Liver (tissue), 9 donors: ENCODE results near the gene DSEL. TPM values are rescaled to one million over a fixed set of nuclear protein-coding genes. Genes with fewer than 3 reads are reported as not detected.
A peak's percentile ranks its signal among the peaks of the same experiment; 100 is the strongest.

Experiments used
- DNase-seq: peaks from one replicate; pipeline ENCODE4 v3.0.0-alpha.2; 2017; ENCODE audit warnings: low spot score
- H3K27ac ChIP-seq, 2 donors: one replicate each; pipeline ENCODE4 v1.7.0; 2013; ENCODE audit warnings: inconsistent platforms in 2 of 2, low read length in 2 of 2, control low read depth in 1 of 2, low read depth in 1 of 2, mild to moderate bottlenecking in 1 of 2
- H3K27me3 ChIP-seq, 4 donors: one replicate each; pipeline versions ENCODE4 v1.6.1 to v1.7.0; 2013; ENCODE audit warnings: low read length in 3 of 4, inconsistent platforms in 1 of 4, mild to moderate bottlenecking in 1 of 4, moderate library complexity in 1 of 4; ENCODE audit not compliant: control insufficient read depth in 4 of 4, insufficient read depth in 4 of 4
- H3K36me3 ChIP-seq, 4 donors: one replicate each; pipeline versions ENCODE4 v1.6.1 to v1.7.0; 2013; ENCODE audit warnings: low read length in 3 of 4, mild to moderate bottlenecking in 3 of 4, low read depth in 1 of 4, moderate library complexity in 1 of 4; ENCODE audit not compliant: control insufficient read depth in 4 of 4, insufficient read depth in 3 of 4
- H3K4me1 ChIP-seq, 4 donors: one replicate each; pipeline versions ENCODE4 v1.6.1 to v1.7.0; 2013; ENCODE audit warnings: low read length in 3 of 4, mild to moderate bottlenecking in 3 of 4, moderate library complexity in 1 of 4; ENCODE audit not compliant: control insufficient read depth in 4 of 4, insufficient read depth in 4 of 4
- H3K4me3 ChIP-seq, 3 donors: one replicate each; pipeline versions ENCODE4 v1.6.1 to v1.7.0; 2013; ENCODE audit warnings: low read length in 3 of 3, control low read depth in 1 of 3, low read depth in 1 of 3, mild to moderate bottlenecking in 1 of 3
- H3K9ac ChIP-seq, 2 donors: one replicate each; pipeline ENCODE4 v1.7.0; 2013; ENCODE audit warnings: low read length in 2 of 2, mild to moderate bottlenecking in 2 of 2, moderate library complexity in 2 of 2, control low read depth in 1 of 2, low read depth in 1 of 2
- H3K9me3 ChIP-seq, 4 donors: one replicate each; pipeline versions ENCODE4 v1.6.1 to v1.7.0; 2013; ENCODE audit warnings: low read length in 3 of 4; ENCODE audit not compliant: control insufficient read depth in 4 of 4
- ATF3 ChIP-seq: IDR thresholded peaks from 2 replicates; pipeline ENCODE4 v1.6.1; 2016; ENCODE audit warnings: antibody characterized with exemption
- EGR1 ChIP-seq, 2 donors: IDR thresholded peaks; 2 replicates each; pipeline ENCODE4 v1.6.1; 2016 to 2018; ENCODE audit warnings: antibody characterized with exemption in 2 of 2, low read depth in 2 of 2
- FOXA1 ChIP-seq: IDR thresholded peaks from 2 replicates; pipeline ENCODE4 v1.6.1; 2016; ENCODE audit warnings: antibody characterized with exemption
- FOXA2 ChIP-seq: IDR thresholded peaks from 2 replicates; pipeline ENCODE4 v1.6.1; 2016; ENCODE audit warnings: antibody characterized with exemption
- GABPA ChIP-seq, 2 donors: IDR thresholded peaks in 1 of 2; conservative IDR thresholded peaks in 1 of 2; 2 replicates each; pipeline ENCODE4 v1.6.1; 2016; ENCODE audit warnings: antibody characterized with exemption in 2 of 2, mild to moderate bottlenecking in 1 of 2, moderate library complexity in 1 of 2
- HNF4G ChIP-seq: IDR thresholded peaks from 2 replicates; pipeline ENCODE4 v1.6.1; 2016; ENCODE audit warnings: antibody characterized with exemption
- JUND ChIP-seq, 2 donors: IDR thresholded peaks; 2 replicates each; pipeline ENCODE4 v1.6.1; 2016; ENCODE audit warnings: antibody characterized with exemption in 2 of 2
- NR2F2 ChIP-seq: IDR thresholded peaks from 2 replicates; pipeline ENCODE4 v1.6.1; 2016; ENCODE audit warnings: antibody characterized with exemption
- RAD21 ChIP-seq, 2 donors: IDR thresholded peaks; 2 replicates each; pipeline ENCODE4 v1.6.1; 2016; ENCODE audit warnings: antibody characterized with exemption in 2 of 2, mild to moderate bottlenecking in 2 of 2
- RXRA ChIP-seq, 2 donors: IDR thresholded peaks; 2 replicates each; pipeline ENCODE4 v1.6.1; 2017 to 2018; ENCODE audit warnings: antibody characterized with exemption in 2 of 2, mild to moderate bottlenecking in 1 of 2
- TAF1 ChIP-seq: conservative IDR thresholded peaks from 2 replicates; pipeline ENCODE4 v1.6.1; 2016; ENCODE audit warnings: antibody characterized with exemption, mild to moderate bottlenecking
- YY1 ChIP-seq: IDR thresholded peaks from 2 replicates; pipeline ENCODE4 v1.6.1; 2016; ENCODE audit warnings: antibody characterized with exemption, mild to moderate bottlenecking
- ZBTB33 ChIP-seq: IDR thresholded peaks from 2 replicates; pipeline ENCODE4 v1.6.1; 2016; ENCODE audit warnings: antibody characterized with exemption
- WGBS: extraction: QIAGEN DNeasy Blood & Tissue Kit; methylation state at CpG from one replicate; pipeline ENCODE4 v1.1.7; 2013; 5-methylcytosine and 5-hydroxymethylcytosine counted together
- polyA plus RNA-seq, 2 donors: library from polyadenylated mRNA; stranded (reverse) in 1 of 2; unstranded in 1 of 2; fragments of 200-250 nt in 1 of 2; fragments of >200 nt in 1 of 2; fragmentation: Nextera tagmentation in 1 of 2; extraction: Ambion mirVana in 1 of 2; gene quantifications; one replicate each; pipeline versions ENCODE4 v1.2.1 to v1.2.3, GENCODE V29; 2013 to 2015
- total RNA-seq, 2 donors: library from RNA; depleted of rRNA; stranded (reverse); fragments of >200 nt; gene quantifications; one replicate each; pipeline ENCODE4 v1.2.3, GENCODE V29; 2014
- TF ChIP-seq, protein P1 (sequence below): IDR thresholded peaks from 2 replicates; pipeline ENCODE4 v1.6.1; 2016; ENCODE audit warnings: antibody characterized with exemption, mild to moderate bottlenecking
- TF ChIP-seq, protein P2 (sequence below): fragments of 150-350 bp; IDR thresholded peaks from 2 replicates; pipeline ENCODE4 v1.5.1; 2017; ENCODE audit warnings: improper control_type of control experiment, low read depth, low read length; ENCODE audit not compliant: missing input control
- TF ChIP-seq, protein P3 (sequence below): IDR thresholded peaks from 2 replicates; pipeline ENCODE4 v1.6.1; 2016; ENCODE audit warnings: antibody characterized with exemption
- donor health status: healthy.
- donor health status: healthy.
- donor health status: healthy.
- donor health status: healthy.
- donor health status: healthy.

DSEL gene
- total and polyA plus RNA-seq, 4 donors, result 1.7 to 4.9 (median 3.4) TPM

- no peaks in the 10 kb centered on the region for H3K27me3 ChIP-seq
- peak overlapping the region in 2 of 3 donors; percentile 65 to 79 for H3K4me3 ChIP-seq
- no peaks in the 10 kb centered on the region for H3K9me3 ChIP-seq
- H3K4me1 ChIP-seq, result peaks cover 0 to 11% (median 8%) of the 10 kb centered on the region in 4 donors
- peaks cover 0 to 2% (median 0%) of the 10 kb centered on the region in 4 donors for H3K36me3 ChIP-seq
- H3K9ac ChIP-seq, result no peak overlapping the region
- DNase-seq, result no peak
- no peak for TF ChIP-seq RXRA (IDR thresholded peaks at IDR 0.05)
- no peak for TF ChIP-seq YY1
- 76% methylated on average over 6 of the region's 6 CpGs for WGBS
- no peak overlapping the region for H3K27ac ChIP-seq
Measured at GRCh38 chr18:67514901-67515540, 1.5 kb downstream of the DSEL start.

- Histone ChIP-seq H3K27ac (no peak overlapping the region), H3K9me3 (no peaks in the 10 kb centered on the region), H3K27me3 (no peaks in the 10 kb centered on the region), H3K4me3 (no peak overlapping the region), H3K9ac (no peak overlapping the region), H3K36me3 (peaks cover 0 to 2% (median 0%) of the 10 kb centered on the region in 4 donors), H3K4me1 (peaks cover 0 to 11% (median 8%) of the 10 kb centered on the region in 4 donors)
- no peak for DNase-seq
- TF ChIP-seq FOXA1 (no peak), GABPA (IDR thresholded peaks at IDR 0.05 in 1 of 2, conservative IDR thresholded peaks at IDR 0.05 in 1 of 2) (no peak), ZBTB33 (no peak), ATF3 (no peak), RAD21 (IDR thresholded peaks at IDR 0.05) (no peak), HNF4G (no peak), EGR1 (IDR thresholded peaks at IDR 0.05; ENCODE audit: low read depth in 2 of 2) (no peak), YY1 (no peak), JUND (IDR thresholded peaks at IDR 0.05) (no peak), NR2F2 (no peak), RXRA (IDR thresholded peaks at IDR 0.05) (no peak), TAF1 (no peak), FOXA2 (no peak)
- TF ChIP-seq, protein P1, sequence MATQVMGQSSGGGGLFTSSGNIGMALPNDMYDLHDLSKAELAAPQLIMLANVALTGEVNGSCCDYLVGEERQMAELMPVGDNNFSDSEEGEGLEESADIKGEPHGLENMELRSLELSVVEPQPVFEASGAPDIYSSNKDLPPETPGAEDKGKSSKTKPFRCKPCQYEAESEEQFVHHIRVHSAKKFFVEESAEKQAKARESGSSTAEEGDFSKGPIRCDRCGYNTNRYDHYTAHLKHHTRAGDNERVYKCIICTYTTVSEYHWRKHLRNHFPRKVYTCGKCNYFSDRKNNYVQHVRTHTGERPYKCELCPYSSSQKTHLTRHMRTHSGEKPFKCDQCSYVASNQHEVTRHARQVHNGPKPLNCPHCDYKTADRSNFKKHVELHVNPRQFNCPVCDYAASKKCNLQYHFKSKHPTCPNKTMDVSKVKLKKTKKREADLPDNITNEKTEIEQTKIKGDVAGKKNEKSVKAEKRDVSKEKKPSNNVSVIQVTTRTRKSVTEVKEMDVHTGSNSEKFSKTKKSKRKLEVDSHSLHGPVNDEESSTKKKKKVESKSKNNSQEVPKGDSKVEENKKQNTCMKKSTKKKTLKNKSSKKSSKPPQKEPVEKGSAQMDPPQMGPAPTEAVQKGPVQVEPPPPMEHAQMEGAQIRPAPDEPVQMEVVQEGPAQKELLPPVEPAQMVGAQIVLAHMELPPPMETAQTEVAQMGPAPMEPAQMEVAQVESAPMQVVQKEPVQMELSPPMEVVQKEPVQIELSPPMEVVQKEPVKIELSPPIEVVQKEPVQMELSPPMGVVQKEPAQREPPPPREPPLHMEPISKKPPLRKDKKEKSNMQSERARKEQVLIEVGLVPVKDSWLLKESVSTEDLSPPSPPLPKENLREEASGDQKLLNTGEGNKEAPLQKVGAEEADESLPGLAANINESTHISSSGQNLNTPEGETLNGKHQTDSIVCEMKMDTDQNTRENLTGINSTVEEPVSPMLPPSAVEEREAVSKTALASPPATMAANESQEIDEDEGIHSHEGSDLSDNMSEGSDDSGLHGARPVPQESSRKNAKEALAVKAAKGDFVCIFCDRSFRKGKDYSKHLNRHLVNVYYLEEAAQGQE, result no peak
- TF ChIP-seq, protein P2, sequence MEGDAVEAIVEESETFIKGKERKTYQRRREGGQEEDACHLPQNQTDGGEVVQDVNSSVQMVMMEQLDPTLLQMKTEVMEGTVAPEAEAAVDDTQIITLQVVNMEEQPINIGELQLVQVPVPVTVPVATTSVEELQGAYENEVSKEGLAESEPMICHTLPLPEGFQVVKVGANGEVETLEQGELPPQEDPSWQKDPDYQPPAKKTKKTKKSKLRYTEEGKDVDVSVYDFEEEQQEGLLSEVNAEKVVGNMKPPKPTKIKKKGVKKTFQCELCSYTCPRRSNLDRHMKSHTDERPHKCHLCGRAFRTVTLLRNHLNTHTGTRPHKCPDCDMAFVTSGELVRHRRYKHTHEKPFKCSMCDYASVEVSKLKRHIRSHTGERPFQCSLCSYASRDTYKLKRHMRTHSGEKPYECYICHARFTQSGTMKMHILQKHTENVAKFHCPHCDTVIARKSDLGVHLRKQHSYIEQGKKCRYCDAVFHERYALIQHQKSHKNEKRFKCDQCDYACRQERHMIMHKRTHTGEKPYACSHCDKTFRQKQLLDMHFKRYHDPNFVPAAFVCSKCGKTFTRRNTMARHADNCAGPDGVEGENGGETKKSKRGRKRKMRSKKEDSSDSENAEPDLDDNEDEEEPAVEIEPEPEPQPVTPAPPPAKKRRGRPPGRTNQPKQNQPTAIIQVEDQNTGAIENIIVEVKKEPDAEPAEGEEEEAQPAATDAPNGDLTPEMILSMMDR, result no peak
- TF ChIP-seq, protein P3, sequence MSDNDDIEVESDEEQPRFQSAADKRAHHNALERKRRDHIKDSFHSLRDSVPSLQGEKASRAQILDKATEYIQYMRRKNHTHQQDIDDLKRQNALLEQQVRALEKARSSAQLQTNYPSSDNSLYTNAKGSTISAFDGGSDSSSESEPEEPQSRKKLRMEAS, result no peak
- WGBS, result 80% methylated on average over 3 of the region's 3 CpGs
Measured at GRCh38 chr18:67514465-67514864, 2.1 kb downstream of the DSEL start.
